Epithelial cell of esophagus (primary cell): ENCODE data around the gene GRB7.

Experiments
- DNase-seq: peaks from one replicate; pipeline ENCODE4 v3.0.0; 2010; ENCODE audit warnings: low read depth
- H3K4me3 ChIP-seq: 2 replicates; pipeline ENCODE4 v1.5.1; 2011; ENCODE audit warnings: mild to moderate bottlenecking, low read length, control low read depth
- CTCF ChIP-seq: IDR thresholded peaks from 2 replicates; pipeline ENCODE4 v1.5.1; 2011; ENCODE audit warnings: low read depth, mild to moderate bottlenecking, low read length, control low read depth, inconsistent platforms; ENCODE audit not compliant: insufficient read depth; ENCODE audit errors: missing control alignments

The GRB7 gene

GRCh38 chr17:39738568-39738901, 797 bp downstream of the GRB7 start:
- H3K4me3 ChIP-seq: peak overlapping the region; percentile 89
- peak; percentile 74 for DNase-seq
- no peak for TF ChIP-seq CTCF

GRCh38 chr17:39738983-39739884, 1.5 kb downstream of the GRB7 start:
- no peak for TF ChIP-seq CTCF
- peak; percentile 92 for DNase-seq
- peak overlapping the region; percentile 89 for H3K4me3 ChIP-seq

- no peak for TF ChIP-seq CTCF
- H3K4me3 ChIP-seq: peak overlapping the region; percentile 89
- peak; percentile 79 for DNase-seq
Observed at GRCh38 chr17:39739885-39740356, 2.2 kb downstream of the GRB7 start.

- TF ChIP-seq CTCF: no peak
- DNase-seq: peak; percentile 96
- H3K4me3 ChIP-seq: peak overlapping the region; percentile 89
Observed at GRCh38 chr17:39740357-39741111, 2.8 kb downstream of the GRB7 start.

GRCh38 chr17:39742126-39742855, 4.6 kb downstream of the GRB7 start:
- no peak for TF ChIP-seq CTCF
- H3K4me3 ChIP-seq: no peak overlapping the region

GRCh38 chr17:39742856-39743436, 5.2 kb downstream of the GRB7 start:
- no peak for TF ChIP-seq CTCF
- H3K4me3 ChIP-seq: no peak overlapping the region
- DNase-seq: no peak

More at GRCh38 chr17:39742126-39742855, 4.6 kb downstream of the GRB7 start:
- no peak for DNase-seq
